ENCODE results near the gene ZC3HAV1. TPM values are rescaled to one million over a fixed set of nuclear protein-coding genes. Genes with fewer than 3 reads are reported as not detected.

Gene ZC3HAV1
- total and polyA plus RNA-seq, 9 of the 15 experiments (the other 6 are each of a cell fraction or from before 2014, with no cell fraction given): 11.9 to 40.5 (median 23.9) TPM

- TF ChIP-seq ZNF398 (CRISPR knock-in tag; IDR thresholded peaks at IDR 0.05): no peak
- no peak for TF ChIP-seq MXI1 (IDR thresholded peaks at IDR 0.05; ENCODE audit: low read depth, low read length)
- TF ChIP-seq ZKSCAN3 (CRISPR knock-in tag; IDR thresholded peaks at IDR 0.05): no peak
- TF ChIP-seq TEAD1 (CRISPR knock-in tag; IDR thresholded peaks at IDR 0.05): no peak
- no peak for TF ChIP-seq MCM3 (IDR thresholded peaks at IDR 0.05)
- TF ChIP-seq IRF9 (tag; IDR thresholded peaks at IDR 0.05): no peak
- TF ChIP-seq TFAM (CRISPR knock-in tag; conservative IDR thresholded peaks at IDR 0.05): no peak
Measured at GRCh38 chr7:139029353-139029752, 80.2 kb downstream of the ZC3HAV1 start (continued).

GRCh38 chr7:139026551-139026950, 83.0 kb downstream of the ZC3HAV1 start:
- WGBS (ENCODE audit: insufficient coverage, low coverage, missing lambda C conversion rate): 27% methylated on average over 6 of the region's 6 CpGs
- intact Hi-C loops (cut with micrococcal nuclease): no loop called here
- ATAC-seq: peak; percentile 27; the same call in 2 of the 3 replicates

More at GRCh38 chr7:139026551-139026950, 83.0 kb downstream of the ZC3HAV1 start:
- no peak overlapping the region for H3K9ac ChIP-seq (ENCODE audit: insufficient read depth in 1 of 2, low read depth in 2 of 2, low read length in 2 of 2)
- POLR2A ChIA-PET: interaction anchor here (0.5 kb wide), 1 partner anchor 408 kb away, joined by 3 read pairs; no protein-coding TSS in a partner anchor
- H3K36me3 ChIP-seq (ENCODE audit: control insufficient read depth, insufficient read depth, low read length): no peaks in the 10 kb centered on the region
- in situ Hi-C loops (cut with MboI): no loop called here
- no peak for TF ChIP-seq ZNF263 (CRISPR knock-in tag; IDR thresholded peaks at IDR 0.05; ENCODE audit: borderline replicate concordance)
- no peak for TF ChIP-seq KAT7 (CRISPR knock-in tag; IDR thresholded peaks at IDR 0.05; ENCODE audit: borderline replicate concordance)
- no peak overlapping the region for H3K4me3 ChIP-seq
- no peak for DNase-seq (ENCODE audit: extremely low read depth in 1 of 4, low spot score in 3 of 4)
- no peaks in the 10 kb centered on the region for H3K9me1 ChIP-seq (ENCODE audit: control insufficient read depth, insufficient read depth, low read length)
- H4K20me1 ChIP-seq (replicated peaks; ENCODE audit: control insufficient read depth, insufficient read depth, low read length): no peaks in the 10 kb centered on the region
- no peak overlapping the region for H3K4me2 ChIP-seq (ENCODE audit: insufficient read depth, low read length)
- no peak for FAIRE-seq
- CTCF ChIA-PET (ENCODE audit: low intra/inter-chr PET ratio): interaction anchor here (0.6 kb wide), 1 partner anchor 501 kb away, joined by 3 read pairs; no protein-coding TSS in a partner anchor
- H2AFZ ChIP-seq (ENCODE audit: low read depth, low read length): peak overlapping the region; percentile 21; the same call in 1 of the 2 replicates
- H3K9me3 ChIP-seq (replicated peaks; ENCODE audit: control insufficient read depth, insufficient read depth, low read depth, low read length): no peaks in the 10 kb centered on the region
- no peaks in the 10 kb centered on the region for H3K27me3 ChIP-seq (ENCODE audit: control insufficient read depth in 2 of 2, insufficient read depth in 2 of 2, low read length in 2 of 2)
- H3K79me2 ChIP-seq (ENCODE audit: control insufficient read depth, insufficient read depth, low read length): no peaks in the 10 kb centered on the region
- no peak overlapping the region for H3K27ac ChIP-seq (ENCODE audit: extremely low read depth, low read depth, low read length)
- no TSS peak for BruUV-seq (replicated peaks)
- peaks cover 0 to 3% of the 10 kb centered on the region in 2 experiments; a peak in 1 of 5 replicates for H3K4me1 ChIP-seq (replicated peaks in 1 of 2; ENCODE audit: control insufficient read depth in 2 of 2, insufficient read depth in 2 of 2, low read length in 2 of 2)

Data from K562 (cell line).